ENCODE results near the gene MYH3. TPM values are rescaled to one million over a fixed set of nuclear protein-coding genes. Genes with fewer than 3 reads are reported as not detected.
A peak's percentile ranks its signal among the peaks of the same experiment; 100 is the strongest.

Gene MYH3
- polyA plus RNA-seq, 1 donor (not counting 4 experiments of a cell fraction or from before 2014, with no cell fraction given): 0.83 TPM

- peak overlapping the region; percentile 40 for H2AFZ ChIP-seq (ENCODE audit: control insufficient read depth, low read length)
- no peak for DNase-seq (ENCODE audit: low read depth, low spot score)
- H3K27me3 ChIP-seq (ENCODE audit: control insufficient read depth, extremely low read depth, insufficient read depth, low read length): no peaks in the 10 kb centered on the region
- H3K4me1 ChIP-seq (ENCODE audit: control insufficient read depth, extremely low read depth, insufficient read depth, low read length): peaks cover 27% of the 10 kb centered on the region
- H3K9ac ChIP-seq (ENCODE audit: control insufficient read depth, extremely low read depth, insufficient read depth, low read length): no peak overlapping the region
- dilution Hi-C loops (cut with MboI; ENCODE audit: extremely low pct_ligation_motif_present, low sequenced_read_pairs): loop anchor here (25.0 kb wide), 1 partner anchor 329 kb away; no protein-coding TSS in a partner anchor
- H3K9me3 ChIP-seq (ENCODE audit: control insufficient read depth, low read depth, low read length): no peaks in the 10 kb centered on the region
- no peaks in the 10 kb centered on the region for H3K79me2 ChIP-seq (ENCODE audit: control insufficient read depth, insufficient read depth, low read length)
- no peaks in the 10 kb centered on the region for H3K9me1 ChIP-seq (ENCODE audit: control insufficient read depth, extremely low read depth, insufficient read depth, low read length)
- H3K4me2 ChIP-seq (ENCODE audit: control insufficient read depth, extremely low read depth, insufficient read depth, low read depth, low read length): no peak overlapping the region
- no peak for TF ChIP-seq EZH2 (IDR thresholded peaks at IDR 0.05; ENCODE audit: low read length)
- TF ChIP-seq, protein P1, sequence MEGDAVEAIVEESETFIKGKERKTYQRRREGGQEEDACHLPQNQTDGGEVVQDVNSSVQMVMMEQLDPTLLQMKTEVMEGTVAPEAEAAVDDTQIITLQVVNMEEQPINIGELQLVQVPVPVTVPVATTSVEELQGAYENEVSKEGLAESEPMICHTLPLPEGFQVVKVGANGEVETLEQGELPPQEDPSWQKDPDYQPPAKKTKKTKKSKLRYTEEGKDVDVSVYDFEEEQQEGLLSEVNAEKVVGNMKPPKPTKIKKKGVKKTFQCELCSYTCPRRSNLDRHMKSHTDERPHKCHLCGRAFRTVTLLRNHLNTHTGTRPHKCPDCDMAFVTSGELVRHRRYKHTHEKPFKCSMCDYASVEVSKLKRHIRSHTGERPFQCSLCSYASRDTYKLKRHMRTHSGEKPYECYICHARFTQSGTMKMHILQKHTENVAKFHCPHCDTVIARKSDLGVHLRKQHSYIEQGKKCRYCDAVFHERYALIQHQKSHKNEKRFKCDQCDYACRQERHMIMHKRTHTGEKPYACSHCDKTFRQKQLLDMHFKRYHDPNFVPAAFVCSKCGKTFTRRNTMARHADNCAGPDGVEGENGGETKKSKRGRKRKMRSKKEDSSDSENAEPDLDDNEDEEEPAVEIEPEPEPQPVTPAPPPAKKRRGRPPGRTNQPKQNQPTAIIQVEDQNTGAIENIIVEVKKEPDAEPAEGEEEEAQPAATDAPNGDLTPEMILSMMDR (optimal IDR thresholded peaks at IDR 0.05 in 1 of 3, IDR thresholded peaks at IDR 0.05 in 1 of 3, conservative IDR thresholded peaks at IDR 0.05 in 1 of 3; ENCODE audit: extremely low read depth in 1 of 3, insufficient read depth in 2 of 3, low read length in 3 of 3): peak; percentile 93 to 99 (median 97)
- FAIRE-seq: peak; percentile 84
- H3K36me3 ChIP-seq (ENCODE audit: control insufficient read depth in 2 of 2, extremely low read depth in 1 of 2, insufficient read depth in 2 of 2, low read length in 2 of 2): no peaks in the 10 kb centered on the region
- no peak overlapping the region for H3K27ac ChIP-seq (ENCODE audit: control insufficient read depth, insufficient read depth, low read length)
- H4K20me1 ChIP-seq (ENCODE audit: control insufficient read depth, extremely low read depth, insufficient read depth, low read length): no peaks in the 10 kb centered on the region
- H3K4me3 ChIP-seq (ENCODE audit: control insufficient read depth in 2 of 3, extremely low read depth in 1 of 3, insufficient read depth in 2 of 3, low read depth in 1 of 3, low read length in 3 of 3): no peak overlapping the region
Measured at GRCh38 chr17:10616502-10617119, 40.5 kb downstream of the MYH3 start.

GRCh38 chr17:10614536-10615155 is 42.5 kb downstream of the MYH3 start:
- Histone ChIP-seq H3K4me1 (ENCODE audit: control insufficient read depth, extremely low read depth, insufficient read depth, low read length) (peaks cover 13% of the 10 kb centered on the region), H3K27me3 (ENCODE audit: control insufficient read depth, extremely low read depth, insufficient read depth, low read length) (no peaks in the 10 kb centered on the region), H3K9ac (ENCODE audit: control insufficient read depth, extremely low read depth, insufficient read depth, low read length) (no peak overlapping the region), H3K36me3 (ENCODE audit: control insufficient read depth in 2 of 2, extremely low read depth in 1 of 2, insufficient read depth in 2 of 2, low read length in 2 of 2) (no peaks in the 10 kb centered on the region), H3K4me2 (ENCODE audit: control insufficient read depth, extremely low read depth, insufficient read depth, low read depth, low read length) (no peak overlapping the region), H4K20me1 (ENCODE audit: control insufficient read depth, extremely low read depth, insufficient read depth, low read length) (no peaks in the 10 kb centered on the region), H3K79me2 (ENCODE audit: control insufficient read depth, insufficient read depth, low read length) (no peaks in the 10 kb centered on the region), H3K9me3 (ENCODE audit: control insufficient read depth, low read depth, low read length) (no peaks in the 10 kb centered on the region), H3K27ac (ENCODE audit: control insufficient read depth, insufficient read depth, low read length) (no peak overlapping the region), H3K4me3 (ENCODE audit: control insufficient read depth in 2 of 3, extremely low read depth in 1 of 3, insufficient read depth in 2 of 3, low read depth in 1 of 3, low read length in 3 of 3) (no peak overlapping the region), H3K9me1 (ENCODE audit: control insufficient read depth, extremely low read depth, insufficient read depth, low read length) (no peaks in the 10 kb centered on the region), H2AFZ (ENCODE audit: control insufficient read depth, low read length) (no peak overlapping the region)
- peak; percentile 46 for FAIRE-seq
- dilution Hi-C loops (cut with MboI; ENCODE audit: extremely low pct_ligation_motif_present, low sequenced_read_pairs): loop anchor here (25.0 kb wide), 1 partner anchor 327 kb away; no protein-coding TSS in a partner anchor
- DNase-seq (ENCODE audit: low read depth, low spot score): no peak
- TF ChIP-seq EZH2 (IDR thresholded peaks at IDR 0.05; ENCODE audit: low read length): no peak
- TF ChIP-seq, protein P1 (optimal IDR thresholded peaks at IDR 0.05 in 1 of 3, IDR thresholded peaks at IDR 0.05 in 1 of 3, conservative IDR thresholded peaks at IDR 0.05 in 1 of 3; ENCODE audit: extremely low read depth in 1 of 3, insufficient read depth in 2 of 3, low read length in 3 of 3): peak; percentile 82 to 96 (median 87)
